GM12801 (cell line): ENCODE data around the gene THSD4.

Experiments
- CTCF ChIP-seq: IDR thresholded peaks from one replicate; pipeline ENCODE4 v1.5.1; 2011; ENCODE audit warnings: control low read depth; ENCODE audit not compliant: insufficient read length; ENCODE audit errors: extremely low read depth

THSD4 gene

GRCh38 chr15:71352125-71352524 is 236.9 kb downstream of the THSD4 start:
- TF ChIP-seq CTCF: no peak

- TF ChIP-seq CTCF: no peak
Measured at GRCh38 chr15:71352765-71353164, 237.5 kb downstream of the THSD4 start.

- no peak for TF ChIP-seq CTCF
Measured at GRCh38 chr15:71353171-71353570, 237.9 kb downstream of the THSD4 start.

- TF ChIP-seq CTCF: no peak
Measured at GRCh38 chr15:71355268-71355667, 240.0 kb downstream of the THSD4 start.

- no peak for TF ChIP-seq CTCF
Measured at GRCh38 chr15:71357321-71357732, 242.1 kb downstream of the THSD4 start.

- no peak for TF ChIP-seq CTCF
Measured at GRCh38 chr15:71357967-71358366, 242.7 kb downstream of the THSD4 start.

- no peak for TF ChIP-seq CTCF
Measured at GRCh38 chr15:71359246-71359645, 244.0 kb downstream of the THSD4 start.

GRCh38 chr15:71362556-71362955 is 247.3 kb downstream of the THSD4 start:
- no peak for TF ChIP-seq CTCF
